MG63 (cell line): ENCODE results near the gene NANOG. TPM values are rescaled to one million over a fixed set of nuclear protein-coding genes. Genes with fewer than 3 reads are reported as not detected.
"Not testable (repeated sequence)": the region's sequence is repeated elsewhere in the genome, so short reads cannot be mapped to it uniquely, and the experiment has no call there.

ENCODE experiments used
- DNase-seq: peaks from one replicate; pipeline ENCODE4 v3.0.0-alpha.2; 2020
- H3K27me3 ChIP-seq: fragments of 250-450 bp; sonication (Bioruptor Pico); 2 replicates; pipeline ENCODE4 v1.5.1; 2020; ENCODE audit warnings: mild to moderate bottlenecking, moderate library complexity
- H3K36me3 ChIP-seq: fragments of 250-450 bp; sonication (Bioruptor Pico); 2 replicates; pipeline ENCODE4 v1.5.1; 2020; ENCODE audit warnings: mild to moderate bottlenecking, moderate library complexity
- H3K4me3 ChIP-seq: fragments of 250-450 bp; sonication (Bioruptor Pico); 2 replicates; pipeline ENCODE4 v1.5.1; 2020; ENCODE audit warnings: mild to moderate bottlenecking, moderate library complexity
- H3K9me3 ChIP-seq: fragments of 250-450 bp; sonication (Bioruptor Pico); 2 replicates; pipeline ENCODE4 v1.5.1; 2020; ENCODE audit warnings: mild to moderate bottlenecking, moderate library complexity
- total RNA-seq: library from RNA; depleted of rRNA; stranded (reverse); fragments of >200 nt; shearing (Covaris generic); gene quantifications from 2 replicates; pipeline ENCODE4 v1.2.3, GENCODE V29; 2014; ENCODE audit warnings: low replicate concordance; rRNA removed

Gene NANOG
- total RNA-seq, 1 experiment from 2014 or later: not detected

DNA sequence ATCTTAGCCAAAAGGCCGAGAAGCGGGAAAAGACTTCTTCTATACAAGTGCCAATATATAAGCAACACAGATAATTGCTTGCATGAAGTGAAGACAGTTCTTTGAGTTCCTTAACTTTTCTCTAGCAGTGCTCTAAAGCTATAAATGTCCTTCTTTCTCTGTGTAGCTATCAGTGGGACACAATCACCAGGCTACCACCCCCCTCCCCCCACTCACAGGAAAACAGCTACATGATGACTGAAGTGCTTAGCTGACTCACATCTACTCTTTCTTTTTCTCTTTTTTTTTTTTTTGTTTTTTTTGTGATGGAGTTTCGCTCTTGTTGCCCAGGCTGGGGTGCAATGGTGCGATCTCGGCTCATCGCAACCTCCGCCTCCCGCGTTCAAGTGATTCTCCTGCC lies 53.2 kb downstream of the NANOG start:
- H3K4me3 ChIP-seq, H3K9me3 ChIP-seq, DNase-seq, H3K36me3 ChIP-seq, H3K27me3 ChIP-seq: not testable (repeated sequence)

DNA sequence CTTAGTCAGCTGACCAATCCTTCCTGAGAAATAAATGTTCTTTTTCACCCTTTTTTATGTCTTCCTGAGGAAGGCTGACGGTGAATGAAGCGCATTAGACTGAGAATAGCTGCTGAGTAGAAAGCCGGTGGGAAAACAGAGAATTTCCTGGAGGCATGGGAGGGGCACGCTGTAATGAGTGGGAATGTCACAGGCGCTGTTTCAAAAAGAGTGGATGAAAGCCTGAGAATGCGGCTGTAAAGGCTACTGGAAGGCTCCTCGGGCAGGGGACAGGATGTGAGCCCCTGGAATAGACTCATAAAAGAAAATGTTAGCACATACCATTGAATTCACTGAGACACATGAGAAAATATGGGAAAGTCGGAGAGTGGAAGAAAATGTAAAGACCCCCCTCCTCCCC lies 53.9 kb downstream of the NANOG start:
- H3K4me3 ChIP-seq, H3K36me3 ChIP-seq, H3K9me3 ChIP-seq, H3K27me3 ChIP-seq, DNase-seq: not testable (repeated sequence)

DNA sequence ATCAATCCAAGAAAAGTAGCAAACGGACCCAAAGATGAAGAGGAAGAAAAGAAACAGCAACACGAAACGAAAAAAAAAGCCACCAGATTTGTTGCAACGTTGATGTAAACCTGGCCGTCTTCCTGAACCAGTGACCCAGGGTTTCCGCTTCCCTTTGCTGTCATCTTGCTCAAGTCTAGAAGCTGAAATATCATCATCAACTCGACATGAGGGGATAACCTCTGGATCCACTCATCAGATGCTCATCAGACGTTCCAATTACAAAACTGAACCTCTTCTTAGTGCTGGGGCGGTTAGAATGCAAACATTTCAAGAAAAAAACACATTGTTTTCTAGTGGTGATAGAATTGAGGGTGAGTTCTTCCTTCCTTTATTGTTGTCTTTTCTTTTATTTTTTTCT lies 54.4 kb downstream of the NANOG start:
- DNase-seq, H3K9me3 ChIP-seq, H3K36me3 ChIP-seq, H3K4me3 ChIP-seq, H3K27me3 ChIP-seq: not testable (repeated sequence)

DNA sequence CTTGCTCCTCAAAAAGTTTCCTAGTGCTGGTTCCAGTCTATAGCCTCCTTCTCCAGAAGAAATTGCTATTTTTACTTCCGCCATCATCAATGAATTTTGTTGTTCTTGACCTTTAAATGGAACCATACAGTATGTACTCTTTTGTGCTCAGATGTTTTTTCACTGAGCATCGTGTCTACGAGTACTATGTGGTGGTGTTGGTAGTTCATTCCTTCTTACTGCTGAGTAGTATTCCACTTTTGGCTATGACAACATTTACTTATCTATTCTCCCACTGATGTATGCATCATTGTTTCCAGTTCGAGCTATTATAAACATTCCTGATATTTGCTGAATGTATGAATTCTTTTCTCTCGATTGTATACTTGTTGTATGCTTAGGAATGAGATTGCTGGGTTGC lies 54.9 kb downstream of the NANOG start:
- no peaks in the 10 kb centered on the region for H3K27me3 ChIP-seq
- H3K36me3 ChIP-seq: no peaks in the 10 kb centered on the region
- no peak for DNase-seq
- no peak overlapping the region for H3K4me3 ChIP-seq
- no peaks in the 10 kb centered on the region for H3K9me3 ChIP-seq

DNA sequence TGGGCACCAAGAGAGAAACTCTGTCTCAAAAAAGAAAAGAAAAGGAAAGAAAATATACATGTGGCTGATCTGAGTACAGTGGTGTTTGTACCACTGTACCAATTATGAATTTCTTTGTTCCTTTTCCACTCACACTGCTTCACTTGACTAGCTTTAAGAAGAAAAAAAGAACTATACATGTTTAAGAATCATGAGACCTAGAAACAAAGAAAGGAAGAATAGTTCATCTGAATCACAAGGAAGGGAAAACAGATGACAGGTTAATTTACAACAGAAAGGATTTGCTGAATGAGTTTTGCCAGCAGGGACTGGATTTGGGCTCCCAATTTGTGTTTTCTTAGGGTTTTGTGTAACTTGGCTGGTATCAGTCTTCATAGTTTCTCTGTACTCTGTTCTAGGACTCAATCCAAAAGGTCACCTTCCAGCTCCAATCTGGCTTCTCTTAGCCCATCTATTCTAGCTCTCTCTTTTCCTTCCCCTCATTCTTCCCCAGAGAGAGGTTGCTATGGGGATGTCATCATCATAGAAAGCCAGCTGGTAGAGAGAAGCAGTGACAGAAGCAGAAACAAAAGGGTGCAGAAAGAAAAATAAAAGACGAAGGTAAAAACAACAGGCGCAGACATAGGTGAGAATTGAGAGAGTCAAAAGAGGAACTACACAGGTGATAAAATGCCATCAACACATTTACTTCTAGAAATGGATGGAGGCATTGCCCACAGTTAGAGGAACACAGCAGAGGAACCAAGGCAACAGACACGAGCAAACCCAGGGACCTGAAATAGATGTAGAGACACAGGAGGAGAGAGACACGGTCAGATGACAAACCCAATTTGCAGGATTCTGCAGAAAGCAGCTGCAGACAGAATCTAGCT lies 58.3 kb downstream of the NANOG start:
- not testable (repeated sequence) for H3K36me3 ChIP-seq, DNase-seq, H3K9me3 ChIP-seq, H3K4me3 ChIP-seq, H3K27me3 ChIP-seq

DNA sequence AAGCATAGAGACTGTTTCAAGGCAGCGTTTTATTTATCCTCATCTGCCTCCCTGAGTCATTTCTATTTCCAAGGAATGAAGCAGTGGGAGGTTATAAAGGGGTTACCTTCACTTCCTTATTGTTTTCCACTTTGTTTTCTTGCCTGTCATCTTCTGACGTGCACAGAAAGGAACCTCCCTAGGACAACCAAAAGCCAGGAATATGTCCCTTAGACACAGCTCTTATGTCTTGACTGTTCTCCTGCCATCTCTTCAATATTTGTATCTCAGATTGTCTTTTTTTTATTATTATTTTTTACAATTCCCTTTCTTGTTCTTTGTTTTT lies 58.9 kb downstream of the NANOG start:
- not testable (repeated sequence) for H3K9me3 ChIP-seq, DNase-seq, H3K4me3 ChIP-seq, H3K36me3 ChIP-seq
- H3K27me3 ChIP-seq: peaks cover 11% of the 10 kb centered on the region

Other genes with a start within 250 kb of the NANOG start
- not detected in 2 replicates for gene APOBEC1, start 123.5 kb upstream of the NANOG start, total RNA-seq
- gene GDF3, start 93.6 kb upstream of the NANOG start, total RNA-seq: not detected in 2 replicates
- not detected in 2 replicates for gene DPPA3, start 78.0 kb upstream of the NANOG start, total RNA-seq
- gene CLEC4C, start 42.0 kb upstream of the NANOG start, total RNA-seq: not detected in 2 replicates
- not detected in 2 replicates for gene NANOGNB, start 24.2 kb upstream of the NANOG start, total RNA-seq
- gene SLC2A14, start 83.5 kb downstream of the NANOG start, total RNA-seq: not detected in 2 replicates
- gene SLC2A3, start 146.8 kb downstream of the NANOG start, total RNA-seq: 0.72 and 2.1 TPM in 2 replicates
- gene FOXJ2, start 243.3 kb downstream of the NANOG start, total RNA-seq: 3.6 and 5.9 TPM in 2 replicates